Activated naive CD4-positive, alpha-beta T cell treated with anti-CD3 and anti-CD28 coated beads, Interleukin-2, amount 50 U/mL, for 16 hours (primary cell): Measurements from ENCODE around the gene LTB4R.

Experiments
- DNase-seq: peaks from one replicate; pipeline ENCODE4 v3.0.0-alpha.2; 2020

LTB4R gene

DNA sequence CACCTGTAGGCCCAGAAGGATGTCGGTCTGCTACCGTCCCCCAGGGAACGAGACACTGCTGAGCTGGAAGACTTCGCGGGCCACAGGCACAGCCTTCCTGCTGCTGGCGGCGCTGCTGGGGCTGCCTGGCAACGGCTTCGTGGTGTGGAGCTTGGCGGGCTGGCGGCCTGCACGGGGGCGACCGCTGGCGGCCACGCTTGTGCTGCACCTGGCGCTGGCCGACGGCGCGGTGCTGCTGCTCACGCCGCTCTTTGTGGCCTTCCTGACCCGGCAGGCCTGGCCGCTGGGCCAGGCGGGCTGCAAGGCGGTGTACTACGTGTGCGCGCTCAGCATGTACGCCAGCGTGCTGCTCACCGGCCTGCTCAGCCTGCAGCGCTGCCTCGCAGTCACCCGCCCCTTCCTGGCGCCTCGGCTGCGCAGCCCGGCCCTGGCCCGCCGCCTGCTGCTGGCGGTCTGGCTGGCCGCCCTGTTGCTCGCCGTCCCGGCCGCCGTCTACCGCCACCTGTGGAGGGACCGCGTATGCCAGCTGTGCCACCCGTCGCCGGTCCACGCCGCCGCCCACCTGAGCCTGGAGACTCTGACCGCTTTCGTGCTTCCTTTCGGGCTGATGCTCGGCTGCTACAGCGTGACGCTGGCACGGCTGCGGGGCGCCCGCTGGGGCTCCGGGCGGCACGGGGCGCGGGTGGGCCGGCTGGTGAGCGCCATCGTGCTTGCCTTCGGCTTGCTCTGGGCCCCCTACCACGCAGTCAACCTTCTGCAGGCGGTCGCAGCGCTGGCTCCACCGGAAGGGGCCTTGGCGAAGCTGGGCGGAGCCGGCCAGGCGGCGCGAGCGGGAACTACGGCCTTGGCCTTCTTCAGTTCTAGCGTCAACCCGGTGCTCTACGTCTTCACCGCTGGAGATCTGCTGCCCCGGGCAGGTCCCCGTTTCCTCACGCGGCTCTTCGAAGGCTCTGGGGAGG, at the start of gene LTB4R:
Gene LTB4R (plus strand): TSS at position 857 of the 959 bp plus-strand sequence. CDS start 4,150 bp downstream, outside the sequence.
- DNase-seq: peak; percentile 68

GRCh38 chr14:24261969-24262327, 49.4 kb upstream of the LTB4R start:
- DNase-seq: no peak

- DNase-seq: no peak
These were observed 48.2 kb upstream of the LTB4R start, which contains the start of gene TGM1 for GRCh38 chr14:24262821-24263733. TSS of gene TGM1 (minus strand) at chr14:24263177. CDS start at chr14:24262352, 825 bp downstream.

- no peak for DNase-seq
These were observed 47.5 kb upstream of the LTB4R start for GRCh38 chr14:24263848-24264247.

GRCh38 chr14:24264298-24264697, 47.0 kb upstream of the LTB4R start:
- DNase-seq: no peak

DNA sequence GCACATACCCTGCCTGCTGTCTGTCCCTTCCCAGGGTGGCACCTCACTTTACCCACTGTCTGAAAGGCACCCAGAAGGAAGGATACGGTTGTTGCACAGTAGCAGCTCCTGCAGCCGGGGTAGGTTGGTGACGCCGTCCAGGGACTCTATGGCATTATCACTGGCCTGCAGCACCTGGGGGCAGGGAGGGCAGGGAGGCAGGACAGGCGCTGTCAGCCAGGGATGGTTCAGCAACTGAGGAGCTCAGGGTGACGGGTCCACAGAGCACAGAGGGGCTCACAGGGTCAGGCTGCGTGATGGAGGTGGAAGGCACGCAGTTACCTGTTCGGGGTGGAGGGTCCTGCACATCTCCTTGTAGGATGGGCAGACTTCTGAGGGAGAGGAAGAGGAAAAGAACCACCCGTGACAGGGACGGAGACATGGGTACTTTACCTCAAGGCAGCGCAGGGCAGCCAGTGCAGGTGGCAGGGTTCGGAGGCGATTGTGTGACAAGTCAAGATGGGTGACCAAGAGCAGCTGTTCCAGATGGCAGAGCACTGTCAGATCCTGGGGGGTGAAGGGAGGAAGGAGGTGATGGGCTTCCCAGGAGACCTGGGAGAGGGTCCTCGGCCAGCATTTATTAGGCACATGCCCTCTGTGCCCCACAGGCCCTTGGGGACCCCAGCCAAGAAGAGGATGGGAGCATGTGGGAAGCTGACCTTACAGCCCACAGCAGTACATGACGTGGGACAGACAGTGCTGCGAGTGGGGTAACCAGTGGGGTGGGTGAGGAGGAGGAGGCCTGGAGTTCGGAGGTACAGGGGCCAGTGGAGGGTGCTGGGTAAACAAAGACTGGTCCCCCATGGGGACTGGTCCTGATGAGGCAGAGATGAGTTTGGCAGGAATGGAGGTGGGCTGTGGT, 44.7 kb upstream of the LTB4R start:
- DNase-seq: no peak

- DNase-seq: no peak
These were observed 43.8 kb upstream of the LTB4R start for GRCh38 chr14:24267516-24267915.

DNA sequence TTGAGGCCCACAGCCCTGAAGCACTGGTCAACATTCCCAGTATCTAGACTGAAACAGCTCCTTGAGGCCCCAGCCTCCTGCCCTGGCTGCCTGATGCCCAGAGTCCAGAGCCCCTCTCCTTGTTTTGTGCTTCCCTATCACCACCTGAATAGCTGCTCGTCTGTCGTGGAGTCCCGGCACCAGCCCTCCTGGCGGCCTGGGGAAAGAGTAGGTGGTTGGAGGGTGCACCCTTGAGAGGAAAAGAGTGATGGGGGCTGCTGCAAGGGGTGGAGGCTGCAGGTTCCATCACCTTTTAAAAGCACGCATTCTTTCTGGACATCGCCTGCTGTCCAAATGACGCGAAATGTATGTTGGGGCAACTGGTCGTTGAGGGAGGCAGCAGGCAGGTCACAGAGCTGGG, 43.1 kb upstream of the LTB4R start:
- DNase-seq: no peak

GRCh38 chr14:24269368-24269767, 41.9 kb upstream of the LTB4R start:
- DNase-seq: no peak

DNA sequence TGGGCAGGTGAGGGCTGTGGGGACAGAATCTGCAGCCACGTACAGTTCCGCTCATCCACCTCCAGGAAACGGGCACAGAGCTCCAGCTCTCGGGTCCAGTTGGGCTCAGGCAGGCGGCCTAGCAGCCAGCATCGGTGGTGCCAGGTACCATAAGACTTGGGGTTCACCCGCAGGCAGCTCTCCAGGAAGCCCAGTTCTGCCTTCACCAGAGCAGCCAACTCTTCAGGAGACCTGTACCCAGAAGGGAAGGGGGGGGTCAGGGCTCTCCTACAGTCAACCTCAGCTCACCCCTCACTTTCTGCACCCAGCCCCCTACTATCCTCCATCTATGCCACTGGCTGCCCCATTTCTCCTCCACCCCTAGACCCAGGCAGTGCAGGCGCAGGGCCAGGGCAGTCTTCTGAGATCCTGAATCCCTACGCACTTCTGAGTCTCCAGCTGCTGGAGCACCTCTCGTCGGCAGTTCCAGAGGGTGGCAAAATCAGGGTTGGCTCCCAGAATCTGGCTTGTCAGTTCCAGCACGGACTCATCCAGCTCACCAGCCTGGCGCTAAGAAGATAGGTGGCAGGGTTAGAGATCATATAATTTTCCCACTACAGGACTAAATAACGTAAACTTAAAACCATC, 41.3 kb upstream of the LTB4R start:
- DNase-seq: no peak

DNA sequence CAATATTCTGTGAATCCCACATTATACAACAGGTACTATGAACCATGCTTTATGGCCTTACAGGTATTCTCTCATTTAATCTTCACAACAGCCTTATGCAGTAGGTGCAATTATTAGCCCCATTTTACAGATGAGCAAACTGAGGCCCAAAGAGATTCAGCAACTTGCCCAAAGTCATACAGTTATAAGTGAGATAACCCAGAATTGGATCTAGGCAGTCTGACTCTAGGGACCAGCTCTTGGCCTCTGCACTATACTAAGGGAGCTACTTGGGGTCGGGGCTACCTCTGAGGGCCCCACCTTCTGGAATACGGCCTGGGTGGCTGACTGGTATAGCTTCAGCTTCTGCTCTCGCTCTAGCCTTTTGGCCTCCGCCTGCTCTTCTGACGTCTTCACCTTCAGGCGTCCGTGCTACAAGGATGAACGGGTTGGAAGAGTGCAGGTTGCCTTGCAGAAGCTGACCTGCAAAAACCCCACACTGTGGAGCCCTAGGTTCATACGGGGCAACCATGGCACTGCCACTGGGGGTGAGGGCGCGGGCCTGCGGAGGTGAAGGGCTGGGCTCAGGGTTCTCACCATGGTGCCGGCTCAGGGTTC, 40.7 kb upstream of the LTB4R start:
- DNase-seq: no peak

DNA sequence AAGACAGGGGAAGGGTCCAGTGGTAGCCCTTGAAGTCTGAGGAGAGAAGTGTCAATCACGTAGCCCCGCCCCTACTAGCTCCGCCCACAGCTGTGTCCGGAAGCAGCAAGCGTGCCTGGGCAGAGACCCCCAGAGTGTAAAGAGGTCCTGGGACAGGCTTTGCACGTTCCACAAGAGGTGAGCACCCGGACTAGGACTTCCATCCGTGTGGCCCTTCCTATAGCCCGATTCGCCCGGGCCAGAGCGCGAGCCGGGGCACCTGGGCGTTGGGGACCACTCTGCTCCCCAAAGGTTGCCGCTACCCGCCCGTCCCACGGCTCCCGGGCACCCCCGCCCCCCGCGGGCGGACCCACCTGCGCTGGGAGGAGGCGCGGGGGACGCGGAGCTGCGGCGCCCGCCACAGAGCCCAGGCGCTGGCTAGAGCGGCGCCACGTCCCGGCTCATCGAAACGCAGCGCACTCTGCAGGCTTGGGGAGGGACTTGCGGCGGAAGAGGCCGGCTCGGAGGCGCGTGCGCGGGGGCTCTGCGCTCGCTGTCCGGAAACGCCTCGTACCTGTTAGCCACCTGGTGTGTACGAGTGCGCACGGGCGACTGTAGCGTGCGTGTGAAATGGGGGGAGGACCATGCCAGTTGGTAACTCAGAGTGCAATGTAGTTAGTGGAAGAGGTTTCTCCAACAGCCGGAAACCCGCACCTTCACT, 40.0 kb upstream of the LTB4R start, which contains the start of gene RABGGTA:
Gene RABGGTA (minus strand): TSS at position 464 of the 700 bp plus-strand sequence. CDS start 482 bp downstream, outside the sequence.
- peak; percentile 91 for DNase-seq

DNA sequence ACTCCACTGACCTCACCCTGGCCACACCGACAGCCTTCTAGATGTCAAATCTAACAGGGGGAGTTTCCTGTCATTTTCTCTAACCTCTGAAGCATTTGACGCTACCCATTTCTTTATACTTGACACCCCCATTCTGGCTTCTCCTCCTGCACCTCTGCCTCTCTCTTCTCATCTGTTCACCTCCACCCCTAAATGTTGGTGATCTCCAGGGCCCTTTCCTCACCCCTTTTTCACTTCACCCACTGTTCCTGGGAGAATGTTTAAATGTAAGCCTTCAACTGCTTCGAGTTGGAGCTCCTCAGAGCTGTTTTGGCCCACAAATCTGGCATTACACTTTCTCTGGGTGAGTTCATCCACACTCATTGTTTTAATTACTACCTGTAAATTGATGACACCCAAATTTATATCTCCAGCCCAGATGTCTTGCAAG, 39.5 kb upstream of the LTB4R start:
- no peak for DNase-seq

GRCh38 chr14:24272467-24272866, 38.8 kb upstream of the LTB4R start:
- DNase-seq: no peak

DNA sequence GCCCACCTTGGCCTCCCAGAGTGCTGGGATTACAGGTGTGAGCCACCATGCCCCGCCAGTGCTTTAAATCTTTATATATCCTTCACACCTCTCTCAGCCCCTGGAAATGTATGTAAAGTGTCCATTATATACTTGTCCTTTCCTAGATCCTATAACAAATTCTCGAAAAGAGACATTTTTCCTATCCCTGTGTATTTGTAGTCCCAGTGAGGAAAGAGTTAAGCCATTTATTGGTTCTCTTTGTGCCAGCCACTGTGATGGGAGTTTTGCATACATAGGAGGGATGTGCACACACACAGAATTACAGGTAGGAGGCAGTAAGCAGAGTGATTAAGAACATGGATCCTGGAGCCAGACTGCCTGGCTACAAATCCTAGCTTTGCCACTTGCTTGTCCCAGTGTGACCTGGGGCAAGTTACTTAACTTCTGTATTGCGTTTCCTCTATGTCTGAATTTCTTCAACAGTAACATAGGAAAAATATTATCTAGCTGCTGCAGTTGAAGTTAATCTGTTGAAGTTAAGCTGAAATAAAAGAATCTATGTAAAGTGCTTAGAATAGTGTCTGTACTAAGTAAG, 37.8 kb upstream of the LTB4R start:
- DNase-seq: no peak

DNA sequence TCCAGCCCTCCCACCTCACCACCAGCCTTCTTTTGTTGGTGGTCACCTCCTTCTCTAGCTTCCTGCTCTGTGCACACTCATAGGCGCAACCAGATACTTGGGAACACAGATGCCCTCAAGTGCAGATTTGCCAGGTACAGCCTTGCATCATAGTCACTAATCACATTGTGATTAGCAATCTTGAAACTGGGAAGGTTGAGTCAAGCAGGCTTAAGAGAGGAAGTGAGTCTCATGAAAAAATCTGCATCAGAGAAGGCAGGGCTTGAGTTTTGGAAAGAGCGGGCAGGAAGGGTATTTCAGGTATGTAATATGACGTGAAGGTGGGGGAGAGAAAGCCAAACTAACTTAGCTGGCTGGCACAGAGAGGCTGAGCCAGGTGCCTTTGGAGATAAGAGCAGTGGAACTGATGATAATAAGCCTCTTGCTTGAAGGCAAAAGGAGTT, 37.2 kb upstream of the LTB4R start:
- peak; percentile 56 for DNase-seq

DNA sequence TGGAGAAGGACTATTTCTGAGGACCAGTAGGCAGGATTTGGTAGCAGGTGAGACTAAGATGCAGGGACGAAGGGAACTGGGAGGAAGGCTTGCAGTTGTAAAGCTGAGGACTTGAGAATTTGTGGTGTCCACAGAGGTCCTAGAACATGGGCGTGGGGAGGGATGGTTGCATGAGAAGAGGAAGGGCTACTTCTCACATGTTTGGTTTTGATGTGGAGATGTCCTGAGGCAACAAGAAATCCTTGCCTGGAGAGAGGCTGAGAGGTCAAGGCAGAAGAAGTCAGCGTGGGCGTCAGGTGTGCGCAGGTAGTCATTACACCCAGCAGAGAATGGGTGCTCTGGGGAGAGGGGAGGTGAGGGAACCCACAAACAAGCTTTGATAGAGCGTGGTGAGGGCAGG, 34.2 kb upstream of the LTB4R start:
- DNase-seq: no peak

GRCh38 chr14:24277606-24278321, 33.5 kb upstream of the LTB4R start:
- peak; percentile 25 for DNase-seq

DNA sequence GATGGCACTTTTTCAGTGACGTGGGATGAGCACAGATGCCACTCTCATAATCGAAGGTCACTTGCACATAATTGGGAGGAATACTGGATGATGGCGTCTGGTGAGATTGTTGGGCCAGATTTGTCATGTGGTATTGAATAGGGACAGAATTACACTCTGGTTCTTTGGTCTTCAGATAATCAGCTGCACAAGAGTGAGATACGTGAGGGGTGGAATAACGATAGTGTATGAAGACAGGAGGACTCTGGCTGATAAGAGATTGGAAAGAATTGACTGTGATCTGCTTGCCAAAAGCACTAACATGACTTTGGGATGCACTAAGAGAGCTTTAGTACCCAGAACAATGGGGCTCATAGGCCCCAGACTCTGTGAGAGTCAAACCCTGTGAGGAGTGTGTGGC, 32.9 kb upstream of the LTB4R start:
- DNase-seq: no peak
